Fibroblast of mammary gland (primary cell): ENCODE data around the gene LAMC3.

ENCODE experiments used
- DNase-seq: peaks from one replicate; pipeline ENCODE4 v3.0.0-alpha.2; 2010; ENCODE audit warnings: low read depth
- H3K4me3 ChIP-seq: 2 replicates; pipeline ENCODE4 v1.5.1; 2011; ENCODE audit warnings: low read depth, mild to moderate bottlenecking, low read length, moderate library complexity; ENCODE audit not compliant: control insufficient read depth
- CTCF ChIP-seq: conservative IDR thresholded peaks from 2 replicates; pipeline ENCODE4 v1.5.1; 2011; ENCODE audit warnings: low read depth, low read length, inconsistent platforms; ENCODE audit not compliant: control insufficient read depth, insufficient read depth

Gene LAMC3

DNA sequence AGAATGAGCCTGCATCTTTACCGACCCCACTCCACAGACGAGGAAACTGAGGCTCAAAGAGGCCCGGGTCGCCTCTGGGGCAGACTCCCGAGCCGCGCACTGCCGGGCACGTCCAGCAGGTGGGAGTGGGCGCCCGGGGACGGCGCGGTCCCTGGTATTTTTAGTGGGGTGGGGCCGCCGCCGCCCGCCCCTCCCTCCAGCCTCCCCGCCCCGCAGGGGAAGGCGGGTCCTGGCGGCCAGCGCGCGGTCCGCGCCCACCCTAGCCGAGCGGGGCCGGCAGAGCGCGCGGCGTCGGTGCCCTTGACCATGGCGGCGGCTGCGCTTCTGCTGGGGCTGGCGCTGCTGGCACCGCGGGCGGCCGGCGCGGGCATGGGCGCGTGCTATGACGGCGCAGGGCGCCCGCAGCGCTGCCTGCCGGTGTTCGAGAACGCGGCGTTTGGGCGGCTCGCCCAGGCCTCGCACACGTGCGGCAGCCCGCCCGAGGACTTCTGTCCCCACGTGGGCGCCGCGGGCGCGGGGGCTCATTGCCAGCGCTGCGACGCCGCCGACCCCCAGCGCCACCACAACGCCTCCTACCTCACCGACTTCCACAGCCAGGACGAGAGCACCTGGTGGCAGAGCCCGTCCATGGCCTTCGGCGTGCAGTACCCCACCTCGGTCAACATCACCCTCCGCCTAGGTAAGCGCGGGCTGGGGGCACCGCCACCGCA, at the start of gene LAMC3:
Gene LAMC3 (plus strand): TSS at position 266 of the 710 bp plus-strand sequence. CDS start 41 bp downstream, at position 307.
- peak; percentile 5 for TF ChIP-seq CTCF
- no peak within 1 kb of the TSS for H3K4me3 ChIP-seq
- no peak for DNase-seq

DNA sequence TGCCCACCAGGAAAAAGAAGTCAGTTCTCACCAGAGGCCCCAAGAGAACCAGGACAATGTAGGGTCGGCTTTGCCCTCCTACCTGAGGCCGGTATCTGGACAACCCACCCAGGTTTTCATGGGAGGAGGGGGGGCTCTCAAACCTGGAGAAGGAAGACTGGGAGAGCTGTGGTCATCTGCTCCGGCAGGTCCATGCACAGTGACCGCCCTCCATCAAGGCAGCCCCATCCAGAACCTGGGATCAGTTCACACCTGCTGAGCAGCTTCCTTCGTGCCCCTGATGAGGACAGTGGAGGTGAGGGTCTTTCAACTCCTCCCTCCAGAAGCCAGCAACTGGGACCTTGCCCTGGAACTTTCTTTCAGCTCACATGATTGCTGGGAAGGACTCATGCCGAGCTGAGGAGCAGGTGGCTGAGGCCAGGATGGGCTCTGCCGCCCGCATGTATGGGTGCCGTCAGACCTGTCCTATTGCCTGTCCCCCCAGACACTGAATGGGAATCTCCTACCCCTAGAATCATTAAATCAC, 49.1 kb upstream of the LAMC3 start:
- no peak for TF ChIP-seq CTCF
- H3K4me3 ChIP-seq: no peak overlapping the region
- DNase-seq: no peak

DNA sequence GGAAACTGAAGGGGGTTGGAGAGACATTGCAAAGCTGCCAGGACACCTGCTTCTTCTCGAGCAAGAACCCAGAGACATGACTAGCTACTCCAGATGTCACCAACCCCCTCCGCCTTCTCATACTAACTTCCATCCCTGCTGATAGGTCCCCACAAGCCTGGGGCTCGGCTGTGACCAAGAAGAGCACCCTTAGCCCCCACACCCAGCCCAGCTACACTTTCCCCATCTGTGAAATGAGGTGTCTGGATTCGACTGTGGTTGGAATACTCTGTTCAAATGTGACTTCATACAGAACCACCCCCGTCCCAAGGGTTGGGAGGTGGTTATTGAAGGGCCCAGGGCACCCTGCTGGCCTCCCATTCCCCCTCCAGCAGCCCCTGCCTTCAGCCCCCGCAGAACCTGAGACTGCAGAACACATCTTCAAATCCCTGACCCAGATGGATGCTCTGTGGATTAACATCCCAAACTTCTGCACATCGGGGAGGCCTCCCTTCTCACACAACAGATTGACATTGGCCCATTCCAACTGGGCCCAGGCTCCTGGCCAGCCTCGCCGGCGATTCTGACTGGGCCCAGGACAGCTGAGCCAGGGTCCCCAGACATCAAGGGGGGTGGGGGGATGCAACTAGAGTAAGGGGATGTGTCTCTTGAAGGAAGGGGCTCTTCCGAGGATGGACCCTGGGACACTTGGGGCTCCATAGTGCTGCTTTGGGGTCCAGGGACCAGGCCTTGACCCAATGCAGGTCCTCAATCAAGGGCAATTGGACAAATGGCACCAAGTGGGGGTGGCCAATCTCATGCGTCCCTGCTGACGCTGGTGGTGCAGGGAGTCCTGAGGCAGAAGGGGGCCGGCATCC, 48.2 kb upstream of the LAMC3 start:
- DNase-seq: no peak
- TF ChIP-seq CTCF: no peak
- H3K4me3 ChIP-seq: no peak overlapping the region

DNA sequence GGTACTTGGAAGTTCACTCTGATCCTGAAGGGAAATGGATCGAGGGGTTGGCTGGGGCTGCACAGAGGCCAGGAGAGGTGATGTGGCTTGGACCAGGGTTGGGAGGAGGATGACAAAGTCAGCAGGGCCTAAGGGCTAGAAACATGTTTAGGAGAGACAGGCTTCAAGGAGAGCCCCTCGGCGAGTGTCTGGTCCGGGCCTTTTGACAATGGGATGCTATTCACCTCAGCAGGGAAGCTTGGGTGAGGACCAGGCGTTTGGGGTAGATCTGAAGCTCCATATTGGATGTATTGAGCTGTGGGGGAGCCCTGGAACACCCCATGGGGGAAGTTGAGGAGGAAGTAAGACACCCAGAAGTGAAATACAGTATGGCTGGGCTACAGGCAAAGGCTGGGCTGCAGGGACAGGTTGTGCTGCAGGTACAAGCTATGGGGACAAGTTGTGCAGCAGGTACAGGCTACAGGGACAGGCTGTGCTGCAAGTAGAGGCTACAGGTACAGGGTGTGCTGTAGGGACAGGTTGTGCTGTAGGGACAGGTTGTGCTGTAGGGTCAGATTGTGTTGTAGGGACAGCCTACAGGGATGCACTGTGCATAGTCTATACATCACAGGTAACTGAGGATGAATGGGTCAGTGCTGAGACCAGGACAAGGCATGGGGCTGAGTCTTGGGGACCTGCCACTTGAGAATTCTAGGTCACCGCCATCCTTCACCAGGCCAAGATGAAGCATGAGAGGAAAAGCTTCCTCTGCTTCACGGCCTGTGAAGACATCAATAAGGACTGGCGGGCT, 47.3 kb upstream of the LAMC3 start:
- no peak for TF ChIP-seq CTCF
- DNase-seq: no peak
- no peak overlapping the region for H3K4me3 ChIP-seq

DNA sequence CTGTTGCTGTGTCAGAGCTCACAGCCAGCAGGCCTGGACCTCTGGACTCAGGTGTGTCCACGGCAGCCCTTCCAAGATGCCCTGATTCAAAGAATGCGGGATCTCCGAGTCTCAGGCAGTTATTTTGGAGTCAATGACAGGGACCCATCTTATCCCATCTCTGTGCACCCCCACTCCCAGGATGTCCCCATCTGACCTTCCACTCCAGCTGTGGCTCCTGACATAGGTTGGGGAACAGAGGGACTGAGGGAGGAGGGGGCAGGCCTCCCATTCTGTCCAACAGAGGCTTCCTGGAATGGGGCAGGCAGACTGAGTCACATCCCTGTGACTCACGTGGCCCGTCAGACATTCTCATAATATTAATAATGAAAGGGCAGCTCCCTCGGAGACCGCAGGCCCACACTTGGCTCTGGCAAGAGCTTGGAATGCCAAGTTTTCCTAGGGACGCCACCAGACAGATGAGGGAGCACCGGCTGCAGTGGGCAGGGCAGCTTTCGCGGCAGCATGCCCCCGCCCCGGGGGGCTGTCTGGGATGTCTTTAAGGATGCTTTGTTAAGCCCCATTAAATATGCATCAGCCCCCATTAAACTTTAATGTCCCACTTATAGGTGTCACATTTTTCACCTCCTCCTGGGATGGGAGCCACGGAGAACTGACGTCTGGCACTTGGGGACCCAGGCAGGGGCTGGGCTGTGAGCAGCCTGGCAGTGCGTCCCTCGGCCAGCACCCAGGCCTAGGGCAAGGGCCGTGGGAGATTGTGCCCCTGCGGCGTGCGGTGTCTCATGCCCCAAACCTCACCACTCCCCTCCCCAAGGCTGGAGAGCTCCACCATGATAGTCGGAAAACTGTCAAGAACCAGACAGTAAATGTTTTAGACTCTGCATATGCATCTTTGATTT, 46.3 kb upstream of the LAMC3 start:
- no peak overlapping the region for H3K4me3 ChIP-seq
- no peak for TF ChIP-seq CTCF
- peak; percentile 95 for DNase-seq
